K562 (cell line): Measurements from ENCODE around the gene MON1A. TPM values are rescaled to one million over a fixed set of nuclear protein-coding genes. Genes with fewer than 3 reads are reported as not detected.
"Not testable (repeated sequence)": the region's sequence is repeated elsewhere in the genome, so short reads cannot be mapped to it uniquely, and the experiment has no call there.

Experiments
- ATAC-seq: fragments of 200-7000 bp; cut with Tn5 transposase; 3 replicates; pipeline ENCODE4 v1.9.1; 2020; ENCODE audit warnings: moderate library complexity
- BruUV-seq: library from RNA; stranded (reverse); fragments of 400-500 nt; replicated peaks from 2 replicates; lab custom pipeline; 2021; lab: Mats Ljungman, UMichigan
- CTCF ChIA-PET: fragments of 300-600 bp; formaldehyde crosslinking; extraction: SDS; loops from one replicate; lab custom pipeline; 2021; ENCODE audit warnings: low intra/inter-chr PET ratio; lab: Yijun Ruan, JAX
- POLR2A ChIA-PET: fragments of 300-600, 350-650 bp; sonication (Branson Sonifier 250); formaldehyde crosslinking; extraction: SDS; loops from one replicate; lab custom pipeline; 2021; ENCODE audit warnings: antibody characterized with exemption, inconsistent platforms; lab: Yijun Ruan, JAX
- DNase-seq, 4 experiments: peaks; one replicate each; pipeline versions ENCODE4 v3.0.0 to v3.0.0-alpha.2; 2011 to 2018; ENCODE audit warnings: low spot score in 3 of 4, mixed read lengths in 3 of 4; ENCODE audit errors: extremely low read depth in 1 of 4
- FAIRE-seq: peaks from 2 replicates; lab custom pipeline; 2011; peaks lifted over from hg19 to GRCh38; lab: Jason Lieb, UNC
- H2AFZ ChIP-seq: 2 replicates; pipeline ENCODE4 v1.6.0; 2011; ENCODE audit warnings: low read depth, low read length, control low read depth, inconsistent platforms
- H3K27ac ChIP-seq: fragments of 200-600 bp; 3 replicates; pipeline ENCODE4 v1.8.0; 2011; ENCODE audit warnings: low read depth, mild to moderate bottlenecking, control low read depth, inconsistent platforms, low read length, moderate library complexity, mixed read lengths; ENCODE audit errors: extremely low read depth
- H3K27me3 ChIP-seq, 2 experiments: fragments of 300-600 bp in 1 of 2; 2 replicates in 1 of 2; 3 replicates in 1 of 2; pipeline versions ENCODE4 v1.6.0 to v1.8.0; 2011; ENCODE audit warnings: inconsistent platforms in 2 of 2, low read length in 2 of 2, mild to moderate bottlenecking in 1 of 2, mixed read lengths in 1 of 2, moderate library complexity in 1 of 2; ENCODE audit not compliant: control insufficient read depth in 2 of 2, insufficient read depth in 2 of 2
- H3K36me3 ChIP-seq: fragments of 300-600 bp; 3 replicates; pipeline ENCODE4 v1.8.0; 2011; ENCODE audit warnings: mild to moderate bottlenecking, low read length, inconsistent platforms; ENCODE audit not compliant: control insufficient read depth, insufficient read depth
- H3K4me1 ChIP-seq, 2 experiments: fragments of 200-600 bp in 1 of 2; replicated peaks in 1 of 2; 2 replicates in 1 of 2; 3 replicates in 1 of 2; pipeline versions ENCODE4 v1.5.1 to v1.8.0; 2011; ENCODE audit warnings: inconsistent platforms in 2 of 2, low read length in 2 of 2, mild to moderate bottlenecking in 1 of 2, mixed read lengths in 1 of 2, moderate library complexity in 1 of 2; ENCODE audit not compliant: control insufficient read depth in 2 of 2, insufficient read depth in 2 of 2
- H3K4me2 ChIP-seq: 2 replicates; pipeline ENCODE4 v1.6.1; 2011; ENCODE audit warnings: low read length, control low read depth, inconsistent platforms, mixed read lengths; ENCODE audit not compliant: insufficient read depth
- H3K4me3 ChIP-seq: fragments of 200-600 bp; sonication (generic), shearing (Covaris generic); 2 replicates; pipeline ENCODE4 v1.5.1; 2016; ENCODE audit warnings: control low read depth, inconsistent platforms
- H3K79me2 ChIP-seq: fragments of 200-600 bp; 3 replicates; pipeline ENCODE4 v1.8.0; 2011; ENCODE audit warnings: low read length, inconsistent platforms; ENCODE audit not compliant: control insufficient read depth, insufficient read depth
- H3K9ac ChIP-seq, 2 experiments: 2 replicates each; pipeline versions ENCODE4 v1.6.0 to v1.6.1; 2011; ENCODE audit warnings: low read depth in 2 of 2, low read length in 2 of 2, control low read depth in 1 of 2, inconsistent platforms in 1 of 2, mild to moderate bottlenecking in 1 of 2, mixed read lengths in 1 of 2; ENCODE audit not compliant: insufficient read depth in 1 of 2
- H3K9me1 ChIP-seq: one replicate; pipeline ENCODE4 v1.6.0; 2011; ENCODE audit warnings: inconsistent platforms, mild to moderate bottlenecking, low read length, moderate library complexity; ENCODE audit not compliant: control insufficient read depth, insufficient read depth
- H3K9me3 ChIP-seq: replicated peaks from 2 replicates; pipeline ENCODE4 v1.5.1; 2011; ENCODE audit warnings: low read depth, low read length, inconsistent platforms; ENCODE audit not compliant: control insufficient read depth, insufficient read depth
- H4K20me1 ChIP-seq: replicated peaks from 2 replicates; pipeline ENCODE4 v1.6.1; 2011; ENCODE audit warnings: low read length, inconsistent platforms, mixed read lengths; ENCODE audit not compliant: control insufficient read depth, insufficient read depth
- BMI1 ChIP-seq: fragments of 150-350 bp; IDR thresholded peaks from 2 replicates; pipeline ENCODE4 v1.6.1; 2014; ENCODE audit warnings: low read length
- C11orf30 ChIP-seq: fragments of 450-650 bp; IDR thresholded peaks from 2 replicates; pipeline ENCODE4 v1.6.1; 2016; ENCODE audit warnings: low read depth, mild to moderate bottlenecking
- CEBPB ChIP-seq: fragments of 450-650 bp; IDR thresholded peaks from 2 replicates; pipeline ENCODE4 v1.6.1; 2016; ENCODE audit warnings: missing genetic modification characterization, missing compliant biosample characterization
- MAFF ChIP-seq: IDR thresholded peaks from 2 replicates; pipeline ENCODE4 v1.6.1; 2012; ENCODE audit warnings: low read length, improper control_type of control experiment
- MAFG ChIP-seq: fragments of 450-650 bp; conservative IDR thresholded peaks from 2 replicates; pipeline ENCODE4 v1.6.1; 2016; ENCODE audit warnings: missing genetic modification characterization, missing compliant biosample characterization
- MAFK ChIP-seq: IDR thresholded peaks from 2 replicates; pipeline ENCODE4 v1.6.1; 2011; ENCODE audit warnings: low read length, improper control_type of control experiment
- MCM7 ChIP-seq, 2 experiments: fragments of 450-650 bp; IDR thresholded peaks; 2 replicates each; pipeline ENCODE4 v1.6.1; 2016 to 2018
- MEIS2 ChIP-seq: fragments of 450-650 bp; IDR thresholded peaks from 2 replicates; pipeline ENCODE4 v1.6.1; 2014; ENCODE audit warnings: mild to moderate bottlenecking; ENCODE audit not compliant: partially characterized antibody
- PKNOX1 ChIP-seq: fragments of 450-650 bp; IDR thresholded peaks from 2 replicates; pipeline ENCODE4 v1.6.1; 2016
- POLR2A ChIP-seq: fragments of 450-650 bp; conservative IDR thresholded peaks from 2 replicates; pipeline ENCODE4 v1.6.1; 2016
- ZNF316 ChIP-seq: fragments of 450-650 bp; IDR thresholded peaks from 2 replicates; pipeline ENCODE4 v1.6.1; 2016
- ZNF436 ChIP-seq: fragments of 250-450, 450-650 bp; sonication (Bioruptor Pico); formaldehyde crosslinking; IDR thresholded peaks from 2 replicates; pipeline ENCODE4 v1.7.0; 2020; ENCODE audit warnings: mild to moderate bottlenecking
- WGBS: fragments of 100-300 bp; shearing (Covaris generic); methylation state at CpG from one replicate; pipeline ENCODE4 v1.1.6; 2016; ENCODE audit warnings: low coverage, mixed read lengths; ENCODE audit not compliant: insufficient coverage; ENCODE audit errors: missing lambda C conversion rate; 5-methylcytosine and 5-hydroxymethylcytosine counted together
- in situ Hi-C: fragments of 300-500 bp; cut with MboI; formaldehyde crosslinking; loops from 4 replicates; pipeline ENCODE4 v1.15.0; 2018; ENCODE audit warnings: inconsistent platforms, mixed read lengths
- intact Hi-C: fragments of 100-400 bp; cut with micrococcal nuclease; formaldehyde crosslinking; loops from 2 replicates; pipeline ENCODE4 v1.14.2; 2022
- polyA plus RNA-seq, 8 experiments: library from polyadenylated mRNA; depleted of rRNA in 4 of 8; stranded (reverse) in 5 of 8; unstranded in 3 of 8; fragments of >200 nt; fragmentation: Nextera tagmentation in 2 of 8; fragmentation: Illumina TruSeq in 1 of 8; extraction: Ambion mirVana in 2 of 8; extraction: Trizol in 1 of 8; gene quantifications; 2 replicates each; pipeline versions ENCODE4 v1.2.1 to v1.2.3, GENCODE V29; 2011 to 2014; ENCODE audit warnings: inconsistent platforms in 1 of 8, missing spikeins in 1 of 8
- total RNA-seq, 7 experiments: library from RNA; depleted of rRNA in 6 of 7; stranded (reverse); fragments of >200 nt in 6 of 7; fragmentation: Illumina TruSeq in 2 of 7; extraction: Trizol in 2 of 7; gene quantifications; 2 replicates each; pipeline versions ENCODE4 v1.2.1 to v1.2.3, GENCODE V29; 2011 to 2021; ENCODE audit warnings: low replicate concordance in 1 of 7
- TF ChIP-seq, protein P1 (sequence below), 2 experiments: IDR thresholded peaks in 1 of 2; conservative IDR thresholded peaks in 1 of 2; 2 replicates each; pipeline ENCODE4 v1.6.1; 2016; ENCODE audit warnings: low read depth in 2 of 2, mild to moderate bottlenecking in 1 of 2, missing compliant biosample characterization in 1 of 2, missing genetic modification characterization in 1 of 2, moderate library complexity in 1 of 2

The MON1A gene
- total and polyA plus RNA-seq, 9 of the 15 experiments (the other 6 are each of a cell fraction or from before 2014, with no cell fraction given): 1.1 to 13.8 (median 6.8) TPM

DNA sequence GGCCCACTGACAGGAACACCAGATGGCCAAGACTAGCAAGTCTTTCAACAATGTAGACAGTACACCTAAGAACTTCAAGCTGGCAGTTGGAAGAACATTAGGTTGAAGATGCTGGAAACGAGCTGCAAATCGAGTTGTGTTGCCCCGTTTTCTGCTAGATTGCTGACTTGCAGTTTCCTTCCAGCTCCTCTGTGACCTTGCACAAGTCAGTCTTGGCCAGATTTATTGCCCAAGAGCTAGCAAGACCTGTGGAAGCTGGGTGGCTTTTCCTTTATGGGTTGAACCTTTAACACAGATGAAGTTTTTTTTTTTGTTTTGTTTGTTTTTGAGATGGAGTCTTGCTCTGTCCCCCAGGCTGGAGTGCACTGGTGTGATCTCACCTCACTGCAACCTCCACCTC is 7.5 kb upstream of the MON1A start:
- no TSS peak for BruUV-seq
- no peaks in the 10 kb centered on the region for H3K27me3 ChIP-seq
- ChIA-PET POLR2A (interaction anchor here (0.7 kb wide), 1 partner anchor 24 kb away, joined by 3 read pairs; no protein-coding TSS in a partner anchor), CTCF (interaction anchor here (0.7 kb wide), 1 partner anchor 151 kb away, joined by 4 read pairs; no protein-coding TSS in a partner anchor)
- H4K20me1 ChIP-seq: no peaks in the 10 kb centered on the region
- no peaks in the 10 kb centered on the region for H3K9me3 ChIP-seq
- no peaks in the 10 kb centered on the region for H3K9me1 ChIP-seq
- no peak overlapping the region for H3K4me2 ChIP-seq
- no peak overlapping the region for H3K4me3 ChIP-seq
- peaks cover 4 to 9% of the 10 kb centered on the region in 2 experiments; a peak in 3 of 5 replicates for H3K4me1 ChIP-seq
- ATAC-seq: no peak
- no peak overlapping the region for H3K9ac ChIP-seq
- no peak overlapping the region for H3K27ac ChIP-seq
- 0 out of 2 replicates have a peak overlapping the region, but pooled peaks have one; percentile 31 for H2AFZ ChIP-seq
- no peak for DNase-seq
- peak; percentile 26 for FAIRE-seq
- intact Hi-C loops: no loop called here
- in situ Hi-C loops: no loop called here
- H3K79me2 ChIP-seq: peaks cover 21% of the 10 kb centered on the region
- 21% methylated on average over 3 of the region's 3 CpGs for WGBS
- peaks cover 3% of the 10 kb centered on the region; the same call in 1 of the 3 replicates for H3K36me3 ChIP-seq
- TF ChIP-seq PKNOX1 (peak; percentile 58), CEBPB (tag) (peak; percentile 70), BMI1 (no peak), ZNF316 (peak; percentile 97), MAFK (peak; percentile 80), C11orf30 (peak; percentile 95), MAFF (peak; percentile 80), MAFG (peak; percentile 94), ZNF436 (CRISPR knock-in tag) (no peak), POLR2A (no peak), MEIS2 (peak; percentile 34), MCM7 (IDR thresholded peaks at IDR 0.05) (no peak)
- TF ChIP-seq, protein P1, sequence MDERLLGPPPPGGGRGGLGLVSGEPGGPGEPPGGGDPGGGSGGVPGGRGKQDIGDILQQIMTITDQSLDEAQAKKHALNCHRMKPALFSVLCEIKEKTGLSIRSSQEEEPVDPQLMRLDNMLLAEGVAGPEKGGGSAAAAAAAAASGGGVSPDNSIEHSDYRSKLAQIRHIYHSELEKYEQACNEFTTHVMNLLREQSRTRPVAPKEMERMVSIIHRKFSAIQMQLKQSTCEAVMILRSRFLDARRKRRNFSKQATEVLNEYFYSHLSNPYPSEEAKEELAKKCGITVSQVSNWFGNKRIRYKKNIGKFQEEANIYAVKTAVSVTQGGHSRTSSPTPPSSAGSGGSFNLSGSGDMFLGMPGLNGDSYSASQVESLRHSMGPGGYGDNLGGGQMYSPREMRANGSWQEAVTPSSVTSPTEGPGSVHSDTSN (CRISPR knock-in tag; IDR thresholded peaks at IDR 0.05; ENCODE audit: low read depth): no peak
- TF ChIP-seq, protein P1 (tag; conservative IDR thresholded peaks at IDR 0.05; ENCODE audit: low read depth): peak; percentile 65
- TF ChIP-seq, all 486 proteins: peak for 9

- H3K4me3 ChIP-seq, H3K27ac ChIP-seq, CTCF ChIA-PET, H3K9me1 ChIP-seq, BruUV-seq, H3K9me3 ChIP-seq, H2AFZ ChIP-seq, H3K36me3 ChIP-seq, FAIRE-seq, in situ Hi-C loops, ATAC-seq, DNase-seq, intact Hi-C loops, H3K4me2 ChIP-seq, H4K20me1 ChIP-seq, H3K27me3 ChIP-seq, H3K9ac ChIP-seq: not testable (repeated sequence)
- 81% methylated on average over 11 of the region's 15 CpGs for WGBS
- POLR2A ChIA-PET: interaction anchor here (0.7 kb wide), 1 partner anchor 11 kb away, joined by 3 read pairs; no protein-coding TSS in a partner anchor
- Histone ChIP-seq H3K79me2 (peaks cover 14% of the 10 kb centered on the region), H3K4me1 (peaks cover 17 to 20% of the 10 kb centered on the region in 2 experiments)
Observed at GRCh38 chr3:49932281-49932680, 2.7 kb upstream of the MON1A start.
